ENCODE data around the gene HEXD. TPM values are rescaled to one million over a fixed set of nuclear protein-coding genes. Genes with fewer than 3 reads are reported as not detected.
A peak's percentile ranks its signal among the peaks of the same experiment; 100 is the strongest.

The HEXD gene
- total and polyA plus RNA-seq, 10 of the 15 experiments (the other 5 are each of a cell fraction or from before 2014, with no cell fraction given), result 1.6 to 24.2 (median 7.0) TPM

DNA sequence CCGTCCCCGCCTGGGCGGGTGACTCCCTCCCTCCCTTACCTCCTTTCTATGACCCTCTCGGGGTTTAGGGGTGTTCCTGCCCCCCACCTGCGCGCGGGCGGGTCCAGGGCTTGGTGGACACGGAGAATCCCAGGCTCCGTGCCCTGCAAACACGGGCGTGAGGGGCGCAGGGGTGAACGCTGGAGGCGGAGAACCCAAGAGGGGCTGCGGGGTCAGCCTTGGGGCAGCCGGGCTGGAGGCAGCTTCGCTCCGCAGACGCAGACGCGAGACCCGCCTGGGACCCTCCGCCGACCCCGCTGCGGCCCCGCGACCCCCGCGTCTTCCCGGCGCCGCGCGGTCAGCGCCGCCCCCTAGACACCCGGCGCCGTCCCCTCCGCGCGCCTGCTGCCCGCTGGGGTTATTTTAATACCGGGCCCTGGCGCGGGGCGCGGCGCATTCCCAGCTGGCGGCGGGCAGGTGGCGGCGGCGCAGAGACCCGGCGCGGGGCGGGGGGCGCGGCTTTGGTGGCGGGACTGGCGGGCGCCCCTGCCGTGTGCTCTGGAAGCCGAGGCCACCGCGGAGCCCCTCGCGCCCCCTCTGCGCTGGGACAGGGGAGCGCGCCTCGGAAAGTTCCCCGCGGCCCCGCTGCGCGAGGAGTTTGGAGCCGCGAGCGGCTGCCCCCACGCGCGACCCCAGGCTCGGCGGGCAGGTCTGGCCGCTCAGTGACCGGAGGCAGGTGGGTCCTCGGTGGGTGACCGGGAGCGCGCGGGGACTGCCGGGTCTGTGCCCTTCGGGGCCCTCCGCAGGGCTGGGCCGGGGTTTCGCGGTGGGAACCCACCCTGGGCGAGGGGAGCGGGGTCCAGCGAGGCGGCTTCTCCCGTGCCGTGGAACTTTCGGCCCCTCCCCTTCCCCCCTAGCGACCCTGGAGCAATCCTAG, 46.6 kb upstream of the HEXD start, which contains the start of gene UTS2R:
UTS2R (plus strand) TSS at position 433 of the 916 bp plus-strand sequence. CDS start 2,560 bp downstream, outside the sequence.
- ATAC-seq (no peak), DNase-seq (ENCODE audit: low read depth, low spot score) (no peak), FAIRE-seq (no peak)
- H3K27me3 ChIP-seq (replicated peaks in 1 of 2; ENCODE audit: control insufficient read depth in 2 of 2, insufficient read depth in 2 of 2, low read length in 1 of 2), result peaks cover 0 to 4% of the 10 kb centered on the region in 2 experiments; a peak in 2 of 4 replicates
- H3K36me3 ChIP-seq (ENCODE audit: control insufficient read depth in 2 of 2, insufficient read depth in 2 of 2, low read length in 1 of 2), result no peaks in the 10 kb centered on the region
- no peaks in the 10 kb centered on the region for H3K9me3 ChIP-seq (replicated peaks; ENCODE audit: control insufficient read depth, insufficient read depth, low read length)
- H4K20me1 ChIP-seq (ENCODE audit: control insufficient read depth, insufficient read depth), result no peaks in the 10 kb centered on the region
- in situ Hi-C loops (cut with MboI) (no loop called here), intact Hi-C loops (cut with micrococcal nuclease; ENCODE audit: unreplicated experiment) (no loop called here)
- H3K4me3 ChIP-seq, result peak within 1 kb of the TSS; percentile 36; the same call in 1 of the 2 replicates
- 22% methylated on average over 46 of the region's 109 CpGs for WGBS (ENCODE audit: insufficient coverage, insufficient replicate concordance, low lambda C conversion rate, missing lambda C conversion rate)
- ChIA-PET CTCF (interaction anchor here (0.6 to 2.5 kb wide), 3 partner anchors 13 to 80 kb away, joined by 3 to 8 read pairs (median 5); no protein-coding TSS in a partner anchor), SMC1A (ENCODE audit: uncharacterized antibody, unreplicated experiment) (interaction anchor here (1.2 kb wide), 1 partner anchor 29 kb away, joined by 3 read pairs; no protein-coding TSS in a partner anchor), POLR2A (interaction anchor here (1.3 kb wide), 1 partner anchor 30 kb away, joined by 3 read pairs; no protein-coding TSS in a partner anchor), RAD21 (ENCODE audit: unreplicated experiment) (no interaction called here)
- H3K27ac ChIP-seq (ENCODE audit: control insufficient read depth, insufficient read depth), result no peak within 1 kb of the TSS
- H3K9ac ChIP-seq (ENCODE audit: control insufficient read depth, insufficient read depth, low read length), result 0 out of 2 replicates have a peak within 1 kb of the TSS, but pooled peaks have one; percentile 1
- H3K4me2 ChIP-seq (ENCODE audit: control insufficient read depth, insufficient read depth), result peak within 1 kb of the TSS; percentile 12
- BruUV-seq (replicated peaks), result no TSS peak
- H3K4me1 ChIP-seq (ENCODE audit: control insufficient read depth, insufficient read depth, low read length), result peaks cover 12% of the 10 kb centered on the region
- H2AFZ ChIP-seq (ENCODE audit: control insufficient read depth, low read depth, low read length), result no peak within 1 kb of the TSS
- H3K79me2 ChIP-seq (ENCODE audit: control insufficient read depth, insufficient read depth, low read length), result no peaks in the 10 kb centered on the region
- TF ChIP-seq, protein P1, sequence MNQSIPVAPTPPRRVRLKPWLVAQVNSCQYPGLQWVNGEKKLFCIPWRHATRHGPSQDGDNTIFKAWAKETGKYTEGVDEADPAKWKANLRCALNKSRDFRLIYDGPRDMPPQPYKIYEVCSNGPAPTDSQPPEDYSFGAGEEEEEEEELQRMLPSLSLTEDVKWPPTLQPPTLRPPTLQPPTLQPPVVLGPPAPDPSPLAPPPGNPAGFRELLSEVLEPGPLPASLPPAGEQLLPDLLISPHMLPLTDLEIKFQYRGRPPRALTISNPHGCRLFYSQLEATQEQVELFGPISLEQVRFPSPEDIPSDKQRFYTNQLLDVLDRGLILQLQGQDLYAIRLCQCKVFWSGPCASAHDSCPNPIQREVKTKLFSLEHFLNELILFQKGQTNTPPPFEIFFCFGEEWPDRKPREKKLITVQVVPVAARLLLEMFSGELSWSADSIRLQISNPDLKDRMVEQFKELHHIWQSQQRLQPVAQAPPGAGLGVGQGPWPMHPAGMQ (IDR thresholded peaks at IDR 0.05; ENCODE audit: borderline replicate concordance), result no peak
- TF ChIP-seq SMAD1 (IDR thresholded peaks at IDR 0.05; ENCODE audit: low read depth, partially characterized antibody) (no peak), ZBTB4 (CRISPR knock-in tag; IDR thresholded peaks at IDR 0.05) (no peak), RUNX3 (IDR thresholded peaks at IDR 0.05; ENCODE audit: low read length) (no peak), ZNF24 (IDR thresholded peaks at IDR 0.05) (no peak), USF2 (IDR thresholded peaks at IDR 0.05; ENCODE audit: borderline replicate concordance, low read depth, low read length) (no peak), RELB (IDR thresholded peaks at IDR 0.05; ENCODE audit: low read depth) (no peak), TAF1 (IDR thresholded peaks at IDR 0.05; ENCODE audit: borderline replicate concordance, low read depth, low read length) (no peak), NBN (IDR thresholded peaks at IDR 0.05) (no peak), POLR2AphosphoS5 (IDR thresholded peaks at IDR 0.05; ENCODE audit: low read length) (no peak), EED (IDR thresholded peaks at IDR 0.05; ENCODE audit: low read depth) (no peak)

Data from GM12878 (cell line).